Measurements from ENCODE around the gene ADGRL3. TPM values are rescaled to one million over a fixed set of nuclear protein-coding genes. Genes with fewer than 3 reads are reported as not detected.
"Not testable (repeated sequence)": the region's sequence is repeated elsewhere in the genome, so short reads cannot be mapped to it uniquely, and the experiment has no call there.

ADGRL3 gene
- total and polyA plus RNA-seq, 2 donors (not counting 1 experiment from before 2014, with no cell fraction given) = under 0.01 to 0.05 TPM

DNA sequence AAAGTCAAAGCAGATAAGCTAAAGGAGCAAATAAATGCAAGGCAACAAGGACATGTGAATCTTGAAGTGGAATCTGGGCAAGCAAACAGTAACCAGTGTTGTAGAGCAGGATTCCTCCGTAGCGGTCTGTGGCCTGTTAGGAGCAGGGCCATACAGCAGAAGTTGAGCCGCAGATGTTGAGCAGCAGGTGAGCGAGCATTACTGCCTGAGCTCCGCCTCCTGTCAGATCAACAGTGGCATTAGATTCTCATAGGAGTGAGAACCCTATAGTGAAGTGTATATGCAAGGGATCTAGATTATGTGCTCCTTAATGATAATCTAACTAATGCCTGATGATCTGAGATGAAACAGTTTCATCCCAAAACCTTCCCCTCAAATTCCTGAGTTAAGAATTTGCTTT lies 550.7 kb downstream of the ADGRL3 start:
- Histone ChIP-seq H3K36me3 (ENCODE audit: control insufficient read depth, insufficient read depth, low read length) (no peaks in the 10 kb centered on the region), H2AFZ (ENCODE audit: low read length) (no peak overlapping the region), H4K20me1 (ENCODE audit: control insufficient read depth, extremely low read depth, insufficient read depth, low read length) (no peaks in the 10 kb centered on the region), H3K79me2 (ENCODE audit: control insufficient read depth, insufficient read depth, low read length) (no peaks in the 10 kb centered on the region), H3K9ac (ENCODE audit: insufficient read depth, low read length) (no peak overlapping the region), H3K4me3 (replicated peaks in 1 of 4; ENCODE audit: control extremely low read depth in 1 of 4, insufficient read depth in 1 of 4, low read depth in 3 of 4, low read length in 4 of 4) (no peak overlapping the region), H3K4me1 (ENCODE audit: control insufficient read depth, extremely low read depth, insufficient read depth, low read length) (no peaks in the 10 kb centered on the region), H3K9me3 (ENCODE audit: control insufficient read depth, insufficient read depth, low read depth, low read length) (no peaks in the 10 kb centered on the region), H3K4me2 (ENCODE audit: extremely low read depth, insufficient read depth, low read length) (no peak overlapping the region), H3K27ac (ENCODE audit: insufficient read depth, low read length) (no peak overlapping the region), H3K27me3 (ENCODE audit: control insufficient read depth, insufficient read depth, low read length) (no peaks in the 10 kb centered on the region)
- no peak for DNase-seq (ENCODE audit: low read depth in 2 of 2)
- no peak for TF ChIP-seq EZH2 (IDR thresholded peaks at IDR 0.05; ENCODE audit: low read length, missing control alignments)
- TF ChIP-seq, protein P1, sequence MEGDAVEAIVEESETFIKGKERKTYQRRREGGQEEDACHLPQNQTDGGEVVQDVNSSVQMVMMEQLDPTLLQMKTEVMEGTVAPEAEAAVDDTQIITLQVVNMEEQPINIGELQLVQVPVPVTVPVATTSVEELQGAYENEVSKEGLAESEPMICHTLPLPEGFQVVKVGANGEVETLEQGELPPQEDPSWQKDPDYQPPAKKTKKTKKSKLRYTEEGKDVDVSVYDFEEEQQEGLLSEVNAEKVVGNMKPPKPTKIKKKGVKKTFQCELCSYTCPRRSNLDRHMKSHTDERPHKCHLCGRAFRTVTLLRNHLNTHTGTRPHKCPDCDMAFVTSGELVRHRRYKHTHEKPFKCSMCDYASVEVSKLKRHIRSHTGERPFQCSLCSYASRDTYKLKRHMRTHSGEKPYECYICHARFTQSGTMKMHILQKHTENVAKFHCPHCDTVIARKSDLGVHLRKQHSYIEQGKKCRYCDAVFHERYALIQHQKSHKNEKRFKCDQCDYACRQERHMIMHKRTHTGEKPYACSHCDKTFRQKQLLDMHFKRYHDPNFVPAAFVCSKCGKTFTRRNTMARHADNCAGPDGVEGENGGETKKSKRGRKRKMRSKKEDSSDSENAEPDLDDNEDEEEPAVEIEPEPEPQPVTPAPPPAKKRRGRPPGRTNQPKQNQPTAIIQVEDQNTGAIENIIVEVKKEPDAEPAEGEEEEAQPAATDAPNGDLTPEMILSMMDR (conservative IDR thresholded peaks at IDR 0.05 in 1 of 2, IDR thresholded peaks at IDR 0.05 in 1 of 2; ENCODE audit: low read depth in 1 of 2, low read length in 2 of 2) = no peak

DNA sequence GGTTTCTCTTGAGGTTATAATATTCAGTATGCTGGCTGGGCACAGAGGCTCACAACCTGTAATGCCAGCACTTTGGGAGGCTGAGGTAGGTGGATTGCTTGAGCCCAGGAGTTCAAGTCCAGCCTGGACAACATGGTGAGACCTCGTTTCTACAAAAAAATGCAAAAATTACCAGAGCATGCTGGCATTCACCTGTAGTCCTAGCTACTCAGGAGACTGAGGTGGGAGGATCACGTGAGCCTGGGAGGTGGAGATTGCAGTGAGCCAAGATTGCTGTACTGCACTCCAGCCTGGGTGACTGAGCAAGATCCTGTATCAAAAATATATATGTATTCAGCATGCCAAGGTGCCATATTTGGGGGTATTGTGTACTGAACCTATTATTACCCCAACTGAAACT lies 552.5 kb downstream of the ADGRL3 start:
- Histone ChIP-seq H3K27ac (ENCODE audit: insufficient read depth, low read length) (no peak overlapping the region), H3K27me3 (ENCODE audit: control insufficient read depth, insufficient read depth, low read length) (no peaks in the 10 kb centered on the region), H3K9ac (ENCODE audit: insufficient read depth, low read length) (no peak overlapping the region), H2AFZ (ENCODE audit: low read length) (no peak overlapping the region), H3K9me3 (ENCODE audit: control insufficient read depth, insufficient read depth, low read depth, low read length) (no peaks in the 10 kb centered on the region), H3K4me3 (replicated peaks in 1 of 4; ENCODE audit: control extremely low read depth in 1 of 4, insufficient read depth in 1 of 4, low read depth in 3 of 4, low read length in 4 of 4) (no peak overlapping the region), H3K36me3 (ENCODE audit: control insufficient read depth, insufficient read depth, low read length) (no peaks in the 10 kb centered on the region), H3K4me2 (ENCODE audit: extremely low read depth, insufficient read depth, low read length) (no peak overlapping the region), H4K20me1 (ENCODE audit: control insufficient read depth, extremely low read depth, insufficient read depth, low read length) (no peaks in the 10 kb centered on the region), H3K4me1 (ENCODE audit: control insufficient read depth, extremely low read depth, insufficient read depth, low read length) (no peaks in the 10 kb centered on the region), H3K79me2 (ENCODE audit: control insufficient read depth, insufficient read depth, low read length) (no peaks in the 10 kb centered on the region)
- DNase-seq (ENCODE audit: low read depth in 2 of 2) = no peak
- TF ChIP-seq EZH2 (IDR thresholded peaks at IDR 0.05; ENCODE audit: low read length, missing control alignments) = no peak
- TF ChIP-seq, protein P1 (conservative IDR thresholded peaks at IDR 0.05 in 1 of 2, IDR thresholded peaks at IDR 0.05 in 1 of 2; ENCODE audit: low read depth in 1 of 2, low read length in 2 of 2) = no peak

DNA sequence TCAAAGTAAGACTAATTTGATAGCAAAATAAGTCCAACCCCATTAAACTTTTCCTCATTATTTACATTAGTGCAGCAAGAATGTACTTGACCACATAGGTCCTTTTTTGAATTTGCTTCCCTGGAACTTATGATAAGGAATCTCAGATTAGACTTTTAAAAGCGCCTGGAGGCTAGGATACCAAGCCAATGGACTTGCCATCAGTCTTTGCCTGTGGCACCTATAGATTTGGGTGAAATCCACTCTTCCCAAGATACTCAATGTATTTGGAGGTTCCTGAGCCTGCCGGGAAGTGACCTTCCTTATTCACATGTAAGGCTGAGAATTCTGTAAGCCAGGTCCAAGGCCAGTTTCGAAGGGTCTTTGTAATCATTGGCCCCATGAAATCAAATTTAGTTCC lies 553.6 kb downstream of the ADGRL3 start:
- Histone ChIP-seq H3K9ac (ENCODE audit: insufficient read depth, low read length) (no peak overlapping the region), H3K27me3 (ENCODE audit: control insufficient read depth, insufficient read depth, low read length) (no peaks in the 10 kb centered on the region), H3K27ac (ENCODE audit: insufficient read depth, low read length) (no peak overlapping the region), H4K20me1 (ENCODE audit: control insufficient read depth, extremely low read depth, insufficient read depth, low read length) (no peaks in the 10 kb centered on the region), H3K4me3 (replicated peaks in 1 of 4; ENCODE audit: control extremely low read depth in 1 of 4, insufficient read depth in 1 of 4, low read depth in 3 of 4, low read length in 4 of 4) (no peak overlapping the region), H2AFZ (ENCODE audit: low read length) (no peak overlapping the region), H3K9me3 (ENCODE audit: control insufficient read depth, insufficient read depth, low read depth, low read length) (no peaks in the 10 kb centered on the region), H3K79me2 (ENCODE audit: control insufficient read depth, insufficient read depth, low read length) (no peaks in the 10 kb centered on the region), H3K36me3 (ENCODE audit: control insufficient read depth, insufficient read depth, low read length) (no peaks in the 10 kb centered on the region), H3K4me2 (ENCODE audit: extremely low read depth, insufficient read depth, low read length) (no peak overlapping the region), H3K4me1 (ENCODE audit: control insufficient read depth, extremely low read depth, insufficient read depth, low read length) (no peaks in the 10 kb centered on the region)
- no peak for TF ChIP-seq EZH2 (IDR thresholded peaks at IDR 0.05; ENCODE audit: low read length, missing control alignments)
- TF ChIP-seq, protein P1 (conservative IDR thresholded peaks at IDR 0.05 in 1 of 2, IDR thresholded peaks at IDR 0.05 in 1 of 2; ENCODE audit: low read depth in 1 of 2, low read length in 2 of 2) = no peak
- no peak for DNase-seq (ENCODE audit: low read depth in 2 of 2)

DNA sequence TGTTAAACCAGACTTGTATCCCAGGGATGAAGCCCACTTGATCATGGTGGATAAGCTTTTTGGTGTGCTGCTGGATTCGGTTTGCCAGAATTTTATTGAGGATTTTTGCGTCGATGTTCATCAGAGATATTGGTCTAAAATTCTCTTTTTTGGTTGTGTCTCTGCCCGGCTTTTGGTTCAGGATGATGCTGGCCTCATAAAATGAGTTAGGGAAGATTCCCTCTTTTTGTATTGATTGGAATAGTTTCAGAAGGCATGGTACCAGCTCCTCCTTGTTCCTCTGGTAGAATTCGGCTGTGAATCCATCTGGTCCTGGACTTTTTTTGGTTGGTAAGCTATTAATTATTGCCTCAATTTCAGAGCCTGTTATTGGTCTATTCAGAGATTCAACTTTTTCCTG lies 556.8 kb downstream of the ADGRL3 start:
- not testable (repeated sequence) for H3K4me3 ChIP-seq (replicated peaks in 1 of 4; ENCODE audit: control extremely low read depth in 1 of 4, insufficient read depth in 1 of 4, low read depth in 3 of 4, low read length in 4 of 4); H2AFZ ChIP-seq (ENCODE audit: low read length); H3K27me3 ChIP-seq (ENCODE audit: control insufficient read depth, insufficient read depth, low read length); H3K27ac ChIP-seq (ENCODE audit: insufficient read depth, low read length); H3K9me3 ChIP-seq (ENCODE audit: control insufficient read depth, insufficient read depth, low read depth, low read length); H3K4me1 ChIP-seq (ENCODE audit: control insufficient read depth, extremely low read depth, insufficient read depth, low read length); DNase-seq (ENCODE audit: low read depth in 2 of 2); H3K9ac ChIP-seq (ENCODE audit: insufficient read depth, low read length); H3K79me2 ChIP-seq (ENCODE audit: control insufficient read depth, insufficient read depth, low read length); H3K36me3 ChIP-seq (ENCODE audit: control insufficient read depth, insufficient read depth, low read length); H3K4me2 ChIP-seq (ENCODE audit: extremely low read depth, insufficient read depth, low read length); H4K20me1 ChIP-seq (ENCODE audit: control insufficient read depth, extremely low read depth, insufficient read depth, low read length)

DNA sequence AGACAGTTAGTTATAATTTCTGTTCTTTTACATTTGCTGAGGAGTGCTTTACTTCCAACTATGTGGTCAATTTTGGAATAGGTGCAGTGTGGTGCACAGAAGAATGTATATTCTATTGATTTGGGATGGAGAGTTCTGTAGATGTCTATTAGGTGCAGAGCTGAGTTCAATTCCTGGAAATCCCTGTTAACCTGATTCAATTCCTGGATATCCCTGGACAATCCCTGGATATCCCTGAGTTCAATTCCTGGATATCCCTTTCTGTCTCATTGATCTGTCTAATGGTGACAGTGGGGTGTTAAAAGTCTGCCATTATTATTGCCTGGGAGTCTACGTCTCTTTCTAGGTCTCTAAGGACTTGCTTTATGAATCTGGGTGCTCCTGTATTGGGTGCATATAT lies 557.9 kb downstream of the ADGRL3 start:
- not testable (repeated sequence) for DNase-seq (ENCODE audit: low read depth in 2 of 2); H3K4me2 ChIP-seq (ENCODE audit: extremely low read depth, insufficient read depth, low read length); H3K27me3 ChIP-seq (ENCODE audit: control insufficient read depth, insufficient read depth, low read length); H3K27ac ChIP-seq (ENCODE audit: insufficient read depth, low read length); H3K9ac ChIP-seq (ENCODE audit: insufficient read depth, low read length); H3K4me3 ChIP-seq (replicated peaks in 1 of 4; ENCODE audit: control extremely low read depth in 1 of 4, insufficient read depth in 1 of 4, low read depth in 3 of 4, low read length in 4 of 4); H3K4me1 ChIP-seq (ENCODE audit: control insufficient read depth, extremely low read depth, insufficient read depth, low read length); H2AFZ ChIP-seq (ENCODE audit: low read length); H3K36me3 ChIP-seq (ENCODE audit: control insufficient read depth, insufficient read depth, low read length); H3K79me2 ChIP-seq (ENCODE audit: control insufficient read depth, insufficient read depth, low read length); H3K9me3 ChIP-seq (ENCODE audit: control insufficient read depth, insufficient read depth, low read depth, low read length); H4K20me1 ChIP-seq (ENCODE audit: control insufficient read depth, extremely low read depth, insufficient read depth, low read length)
